ENCODE data around the gene NECTIN1. TPM values are rescaled to one million over a fixed set of nuclear protein-coding genes. Genes with fewer than 3 reads are reported as not detected.

The NECTIN1 gene
- total RNA-seq, 2 donors from 2014 or later: 4.0 to 4.4 TPM

DNA sequence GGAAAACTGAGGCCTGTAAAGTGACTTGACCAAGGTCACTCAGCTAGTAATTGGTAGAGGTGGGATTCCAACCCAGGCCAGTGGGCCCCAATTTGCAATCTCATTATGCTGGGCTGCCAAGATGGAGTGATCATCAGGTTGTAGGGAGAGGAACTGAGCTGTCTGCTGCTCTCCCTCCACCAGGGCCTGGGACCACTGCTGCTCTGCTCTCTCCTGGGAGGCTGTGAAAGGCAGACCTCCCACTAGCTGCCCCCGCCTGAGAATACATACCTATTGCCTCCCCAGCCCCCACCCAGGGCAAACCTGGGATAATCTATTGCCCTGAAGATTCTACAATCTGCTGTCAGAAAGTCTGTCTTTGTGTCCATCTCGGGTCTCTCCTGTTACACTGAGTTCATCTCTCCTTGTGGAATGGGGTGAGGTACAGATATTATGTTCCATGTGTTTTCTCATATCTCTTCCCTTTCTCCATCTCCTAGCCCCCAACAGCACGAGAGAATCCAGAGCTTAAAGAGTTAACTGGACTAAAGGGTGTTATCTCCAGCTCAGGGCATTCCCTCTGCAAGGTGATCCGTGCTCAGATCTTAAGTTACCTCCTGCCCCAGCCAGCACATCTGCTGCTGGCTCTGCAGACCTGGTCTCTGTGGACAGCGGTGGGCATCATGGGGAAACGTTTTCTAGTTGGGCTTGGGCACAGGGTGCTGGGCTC, 5.6 kb downstream of the NECTIN1 start:
- no peak for DNase-seq (ENCODE audit: low spot score)
- H3K4me1 ChIP-seq: peaks cover 0 to 22% of the 10 kb centered on the region in 2 donors
- no peak overlapping the region for H3K4me3 ChIP-seq
- no peaks in the 10 kb centered on the region for H3K9me3 ChIP-seq
- no peaks in the 10 kb centered on the region for H3K36me3 ChIP-seq
- no peaks in the 10 kb centered on the region for H3K27me3 ChIP-seq
- TF ChIP-seq, protein P1, sequence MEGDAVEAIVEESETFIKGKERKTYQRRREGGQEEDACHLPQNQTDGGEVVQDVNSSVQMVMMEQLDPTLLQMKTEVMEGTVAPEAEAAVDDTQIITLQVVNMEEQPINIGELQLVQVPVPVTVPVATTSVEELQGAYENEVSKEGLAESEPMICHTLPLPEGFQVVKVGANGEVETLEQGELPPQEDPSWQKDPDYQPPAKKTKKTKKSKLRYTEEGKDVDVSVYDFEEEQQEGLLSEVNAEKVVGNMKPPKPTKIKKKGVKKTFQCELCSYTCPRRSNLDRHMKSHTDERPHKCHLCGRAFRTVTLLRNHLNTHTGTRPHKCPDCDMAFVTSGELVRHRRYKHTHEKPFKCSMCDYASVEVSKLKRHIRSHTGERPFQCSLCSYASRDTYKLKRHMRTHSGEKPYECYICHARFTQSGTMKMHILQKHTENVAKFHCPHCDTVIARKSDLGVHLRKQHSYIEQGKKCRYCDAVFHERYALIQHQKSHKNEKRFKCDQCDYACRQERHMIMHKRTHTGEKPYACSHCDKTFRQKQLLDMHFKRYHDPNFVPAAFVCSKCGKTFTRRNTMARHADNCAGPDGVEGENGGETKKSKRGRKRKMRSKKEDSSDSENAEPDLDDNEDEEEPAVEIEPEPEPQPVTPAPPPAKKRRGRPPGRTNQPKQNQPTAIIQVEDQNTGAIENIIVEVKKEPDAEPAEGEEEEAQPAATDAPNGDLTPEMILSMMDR (IDR thresholded peaks at IDR 0.05): no peak
- no peak overlapping the region for H3K27ac ChIP-seq

- TF ChIP-seq, protein P1 (IDR thresholded peaks at IDR 0.05): no peak
- no peak for DNase-seq (ENCODE audit: low spot score)
Measured at GRCh38 chr11:119722281-119722794, 6.7 kb downstream of the NECTIN1 start.

GRCh38 chr11:119721129-119722120, 7.6 kb downstream of the NECTIN1 start:
- no peak for DNase-seq (ENCODE audit: low spot score)
- TF ChIP-seq, protein P1 (IDR thresholded peaks at IDR 0.05): peak in 1 of 2 donors; percentile 62
- Histone ChIP-seq H3K36me3 (no peaks in the 10 kb centered on the region), H3K4me1 (peaks cover 0 to 3% of the 10 kb centered on the region in 2 donors), H3K27ac (no peak overlapping the region), H3K27me3 (no peaks in the 10 kb centered on the region), H3K9me3 (no peaks in the 10 kb centered on the region), H3K4me3 (no peak overlapping the region)

More at GRCh38 chr11:119722281-119722794, 6.7 kb downstream of the NECTIN1 start:
- H3K4me1 ChIP-seq: peaks cover 0 to 12% of the 10 kb centered on the region in 2 donors
- no peaks in the 10 kb centered on the region for H3K9me3 ChIP-seq
- H3K36me3 ChIP-seq: no peaks in the 10 kb centered on the region
- no peak overlapping the region for H3K4me3 ChIP-seq
- no peaks in the 10 kb centered on the region for H3K27me3 ChIP-seq
- H3K27ac ChIP-seq: no peak overlapping the region

GRCh38 chr11:119720311-119720913, 8.6 kb downstream of the NECTIN1 start:
- H3K4me1 ChIP-seq: no peaks in the 10 kb centered on the region
- H3K27me3 ChIP-seq: no peaks in the 10 kb centered on the region
- H3K36me3 ChIP-seq: no peaks in the 10 kb centered on the region
- H3K4me3 ChIP-seq: no peak overlapping the region
- no peaks in the 10 kb centered on the region for H3K9me3 ChIP-seq
- no peak for DNase-seq (ENCODE audit: low spot score)
- no peak overlapping the region for H3K27ac ChIP-seq
- TF ChIP-seq, protein P1 (IDR thresholded peaks at IDR 0.05): no peak

GRCh38 chr11:119717839-119718534, 11.0 kb downstream of the NECTIN1 start:
- DNase-seq (ENCODE audit: low spot score): no peak
- H3K27ac ChIP-seq: no peak overlapping the region
- no peaks in the 10 kb centered on the region for H3K4me1 ChIP-seq
- H3K36me3 ChIP-seq: no peaks in the 10 kb centered on the region
- no peaks in the 10 kb centered on the region for H3K27me3 ChIP-seq
- TF ChIP-seq, protein P1 (IDR thresholded peaks at IDR 0.05): no peak
- no peak overlapping the region for H3K4me3 ChIP-seq
- H3K9me3 ChIP-seq: no peaks in the 10 kb centered on the region

Data from right atrium auricular region (tissue), 2 donors.